Globus pallidus (tissue), 1 donor: ENCODE measurements around the gene CIB1.
"Not testable (repeated sequence)": the region's sequence is repeated elsewhere in the genome, so short reads cannot be mapped to it uniquely, and the experiment has no call there.

Experiments used
- DNase-seq: peaks from one replicate; pipeline ENCODE4 v3.0.0-alpha.2; 2015; ENCODE audit warnings: low spot score

Gene CIB1

DNA sequence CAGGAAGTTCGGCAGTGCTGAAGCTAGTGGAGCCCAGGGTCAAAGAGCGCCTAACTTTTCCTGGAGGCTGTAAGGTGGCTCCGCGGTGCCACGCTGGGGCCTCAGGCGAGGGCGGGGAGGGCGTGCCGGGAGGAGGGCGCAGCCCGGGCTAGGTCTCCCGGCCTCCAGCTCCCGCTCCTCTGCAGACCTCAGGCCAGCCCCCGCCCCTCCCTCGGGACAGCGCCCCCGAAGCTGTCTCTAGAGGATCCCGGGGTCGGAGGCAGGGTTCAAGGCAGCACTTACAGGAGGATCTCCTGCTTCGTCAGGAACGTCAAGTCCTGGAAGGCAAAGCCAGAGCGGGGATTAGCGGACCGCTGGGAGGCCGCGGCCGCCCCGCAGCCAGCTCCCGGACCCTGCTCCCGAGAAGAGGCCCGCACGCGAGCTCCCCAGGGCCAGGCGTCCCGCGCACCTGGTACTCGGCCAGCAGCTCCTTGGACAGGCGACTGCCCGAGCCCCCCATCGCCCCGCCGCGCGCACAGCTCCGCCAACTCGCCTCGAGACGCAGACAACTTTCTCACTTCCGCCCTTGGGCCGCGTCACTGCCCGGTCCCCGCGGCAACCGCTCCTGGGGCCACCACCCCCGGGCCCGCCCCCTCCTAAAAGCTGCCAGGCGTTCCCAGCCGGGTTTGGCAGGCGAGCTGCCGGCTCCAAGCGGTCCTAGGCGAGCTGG lies at the start of gene CIB1:
TSS of gene CIB1 (minus strand) at position 555 of the 709 bp plus-strand sequence. CDS start at position 499, 56 bp downstream.
- DNase-seq: peak; percentile 98

DNA sequence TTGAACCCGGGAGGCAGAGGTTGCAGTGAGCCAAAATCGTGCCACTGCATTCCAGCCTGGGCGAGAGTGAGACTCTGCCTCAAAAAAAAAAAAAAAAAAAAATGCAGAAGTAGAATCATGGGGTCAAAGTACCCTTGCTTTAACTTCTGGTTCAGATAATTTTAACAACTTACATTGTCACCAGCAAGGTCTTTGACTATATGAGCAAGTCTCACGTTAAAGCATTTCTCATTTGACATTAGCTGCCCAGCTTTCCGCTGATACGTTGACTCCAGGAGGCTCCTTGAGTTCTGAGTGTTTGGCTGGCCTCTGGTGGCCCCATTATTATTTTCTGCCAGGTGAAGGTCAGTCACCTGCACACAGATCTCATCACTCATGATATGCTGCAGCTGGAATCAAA lies 47.9 kb upstream of the CIB1 start:
- DNase-seq: not testable (repeated sequence)

DNA sequence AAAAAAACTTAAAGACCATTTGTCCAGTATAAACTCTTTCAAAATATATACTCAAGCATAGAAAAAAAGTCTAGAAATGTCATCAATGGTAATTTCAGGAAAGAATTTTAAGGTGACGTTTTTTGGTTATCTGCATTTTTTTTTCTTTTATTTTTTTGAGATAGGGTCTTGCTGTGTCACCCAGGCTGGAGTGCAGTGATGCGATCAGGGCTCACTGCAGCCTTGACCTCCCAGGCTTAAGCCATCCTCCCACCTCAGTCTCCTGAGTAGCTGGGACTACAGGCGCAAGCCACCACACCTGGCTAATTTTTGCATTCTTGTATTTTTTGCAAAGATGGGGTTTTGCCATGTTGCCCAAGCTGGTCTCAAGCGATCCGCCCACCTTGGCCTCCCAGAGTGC lies 47.0 kb upstream of the CIB1 start:
- DNase-seq: not testable (repeated sequence)

DNA sequence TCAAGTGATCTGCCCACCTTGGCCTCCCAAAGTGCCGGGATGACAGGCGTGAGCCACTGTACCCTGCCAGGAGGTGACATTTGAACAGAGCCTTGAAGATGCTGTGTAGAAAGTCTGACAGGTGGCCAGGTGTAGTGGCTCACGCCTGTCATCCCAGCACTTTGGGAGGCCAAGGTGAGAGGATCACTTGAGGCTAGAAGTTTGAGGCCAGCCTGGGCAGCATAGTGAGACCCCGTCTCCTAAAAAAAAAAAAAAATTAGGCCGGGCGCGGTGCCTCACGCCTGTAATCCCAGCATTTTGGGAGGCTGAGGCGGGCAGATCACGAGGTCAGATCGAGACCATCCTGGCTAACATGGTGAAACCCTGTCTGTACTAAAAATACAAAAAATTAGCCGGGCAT lies 44.7 kb upstream of the CIB1 start:
- DNase-seq: not testable (repeated sequence)

DNA sequence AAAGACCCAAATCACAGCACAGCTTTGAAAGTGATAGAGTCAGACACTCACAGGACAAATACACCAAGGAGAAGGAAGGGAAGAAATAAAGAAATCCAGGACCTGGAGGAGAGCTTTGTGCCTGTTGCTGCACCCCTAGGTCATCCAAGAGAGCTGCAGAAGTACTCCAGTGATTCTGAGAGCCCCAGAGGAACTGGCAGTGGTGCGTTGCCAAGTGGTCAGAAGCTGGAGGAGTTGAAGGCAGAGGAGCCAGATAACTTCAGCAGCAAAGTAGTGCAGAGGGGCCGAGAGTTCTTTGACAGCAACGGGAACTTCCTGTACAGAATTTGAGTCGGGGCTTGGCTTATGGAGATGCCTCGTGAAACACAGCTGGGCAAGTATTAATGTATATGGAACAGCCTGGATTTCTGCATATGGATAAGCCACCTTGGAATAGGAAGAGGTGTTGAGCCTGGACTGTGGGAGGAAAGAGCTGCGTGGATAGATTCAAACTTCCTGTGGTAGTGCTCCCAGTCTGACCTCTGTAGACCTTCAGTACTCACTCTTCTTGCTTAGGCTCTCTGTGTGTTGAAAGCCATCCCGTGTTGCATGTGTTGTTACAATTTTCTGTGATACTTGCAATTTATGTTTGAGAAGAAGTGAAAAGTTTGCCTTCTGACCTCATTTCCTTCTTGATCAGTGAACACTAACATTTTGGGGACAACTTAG lies 37.9 kb upstream of the CIB1 start:
- no peak for DNase-seq

DNA sequence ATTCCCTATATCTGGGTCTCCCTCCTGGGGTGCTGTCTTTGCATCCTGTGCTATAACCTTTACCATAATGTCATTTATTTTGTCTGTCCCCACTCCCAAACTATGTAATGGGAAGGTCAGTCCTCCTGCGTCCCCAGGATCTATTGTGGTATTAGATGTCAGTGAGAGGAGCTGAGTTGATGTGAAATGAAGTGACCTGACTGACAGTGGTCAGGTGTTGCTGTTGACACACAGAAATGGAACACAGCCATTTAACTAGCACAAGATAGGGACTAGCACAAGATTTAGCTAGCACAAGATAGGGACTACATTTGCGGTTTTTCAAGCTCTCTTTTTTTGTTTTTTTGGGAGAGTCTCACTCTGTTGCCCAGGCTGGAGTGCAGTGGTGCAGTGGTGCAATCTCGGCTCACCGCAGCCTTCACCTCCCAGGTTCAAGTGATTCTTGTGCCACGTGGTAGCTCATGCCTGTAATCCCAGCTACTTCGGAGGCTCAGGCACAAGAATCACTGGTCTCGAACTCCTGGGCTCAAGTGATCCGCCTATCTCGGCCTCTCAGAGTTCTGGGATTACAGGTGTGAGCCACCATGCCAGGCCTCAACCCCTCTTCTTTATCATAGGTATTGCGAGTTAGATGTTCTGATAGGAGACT lies 36.9 kb upstream of the CIB1 start:
- DNase-seq: no peak

DNA sequence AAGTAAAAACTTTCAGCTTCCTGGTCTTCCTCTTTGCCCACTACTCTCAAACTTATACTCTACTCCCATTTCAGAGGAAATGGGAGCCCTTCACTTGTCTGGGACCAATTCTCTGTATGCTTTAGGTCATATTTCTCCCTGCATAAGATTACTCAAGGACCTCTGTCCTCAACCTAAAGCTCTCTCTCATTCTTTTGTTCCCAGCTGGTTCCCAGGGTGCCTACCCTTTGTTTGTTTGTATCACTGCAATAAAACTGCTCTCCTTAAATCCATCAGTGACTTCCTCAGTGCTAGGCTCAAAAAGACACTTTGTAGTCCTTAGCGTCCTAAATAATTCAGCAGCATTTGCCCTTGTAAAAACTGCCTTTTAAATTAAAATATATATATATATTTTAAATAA lies 34.7 kb upstream of the CIB1 start:
- no peak for DNase-seq

DNA sequence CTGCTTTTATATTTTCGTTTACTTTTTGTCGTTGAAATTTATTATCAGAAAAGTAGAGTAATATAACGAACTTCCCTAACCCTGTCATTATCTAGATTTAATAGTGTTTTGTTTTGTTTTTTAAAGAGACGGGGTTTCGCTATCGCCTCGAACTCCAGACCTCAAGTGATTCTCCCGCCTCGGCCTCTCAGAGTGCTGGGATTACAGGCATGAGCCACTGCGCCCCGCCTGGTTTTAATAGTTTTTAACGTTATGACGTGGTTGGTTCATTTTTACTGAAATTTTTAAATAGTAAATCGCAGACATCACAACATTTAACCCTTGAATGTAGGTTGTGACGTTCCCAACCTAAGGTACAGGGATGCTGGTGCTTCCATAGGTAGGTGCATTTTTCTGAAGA lies 32.7 kb upstream of the CIB1 start:
- no peak for DNase-seq

DNA sequence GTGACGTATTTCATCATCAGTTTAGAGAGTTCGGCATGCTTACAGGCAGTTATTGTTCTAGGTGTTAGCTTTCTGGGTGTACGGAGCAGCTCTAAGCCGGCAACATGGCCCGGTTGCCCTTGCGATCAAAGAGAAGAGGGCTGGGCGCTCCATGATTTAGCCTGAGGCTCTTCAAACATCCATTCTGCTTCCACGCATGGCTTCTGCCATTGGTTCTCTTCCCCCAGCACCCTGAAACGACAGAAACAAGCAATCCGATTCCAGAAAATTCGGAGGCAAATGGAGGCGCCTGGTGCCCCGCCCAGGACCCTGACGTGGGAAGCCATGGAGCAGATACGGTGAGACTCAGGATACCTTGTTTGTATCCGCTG lies 32.3 kb upstream of the CIB1 start:
- no peak for DNase-seq

DNA sequence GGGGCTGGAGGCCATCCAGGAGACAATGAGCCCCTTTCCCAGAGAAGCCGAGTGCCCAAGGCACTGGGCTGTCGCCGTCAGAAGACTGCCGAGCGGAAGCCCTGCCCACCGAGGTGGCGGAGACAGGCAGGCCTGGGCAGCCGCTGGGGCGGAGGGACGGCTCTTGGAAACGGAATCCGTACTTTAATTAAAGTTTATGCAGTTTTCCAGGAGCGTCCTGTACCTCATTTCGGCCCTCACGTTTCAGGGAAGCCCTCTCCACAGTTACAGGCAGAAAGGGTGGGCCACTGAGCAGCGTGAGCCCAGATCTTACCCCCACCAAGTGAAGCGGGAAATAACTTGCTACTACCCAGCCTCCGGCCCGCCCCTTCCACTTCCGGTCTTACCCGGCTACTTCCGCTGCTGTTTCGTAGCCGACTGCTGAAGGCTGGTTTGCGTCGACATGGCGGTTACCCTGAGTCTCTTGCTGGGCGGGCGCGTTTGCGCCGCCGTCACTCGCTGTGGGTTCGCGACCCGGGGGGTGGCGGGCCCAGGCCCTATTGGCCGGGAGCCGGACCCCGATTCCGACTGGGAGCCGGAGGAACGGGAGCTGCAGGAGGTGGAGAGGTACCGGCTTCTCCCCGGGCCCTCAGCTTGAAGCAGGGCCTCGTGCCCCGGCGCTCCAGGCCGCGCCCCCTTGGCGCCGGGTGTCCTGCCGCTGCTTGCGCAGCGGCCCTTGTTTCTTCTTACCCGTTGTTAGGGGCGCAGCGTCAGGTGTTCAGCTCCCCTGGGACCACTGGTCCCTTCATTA lies 31.7 kb upstream of the CIB1 start, which contains the start of gene NGRN:
TSS of gene NGRN (plus strand) at position 402 of the 790 bp plus-strand sequence. CDS start at position 443, 41 bp downstream.
- DNase-seq: peak; percentile 96

DNA sequence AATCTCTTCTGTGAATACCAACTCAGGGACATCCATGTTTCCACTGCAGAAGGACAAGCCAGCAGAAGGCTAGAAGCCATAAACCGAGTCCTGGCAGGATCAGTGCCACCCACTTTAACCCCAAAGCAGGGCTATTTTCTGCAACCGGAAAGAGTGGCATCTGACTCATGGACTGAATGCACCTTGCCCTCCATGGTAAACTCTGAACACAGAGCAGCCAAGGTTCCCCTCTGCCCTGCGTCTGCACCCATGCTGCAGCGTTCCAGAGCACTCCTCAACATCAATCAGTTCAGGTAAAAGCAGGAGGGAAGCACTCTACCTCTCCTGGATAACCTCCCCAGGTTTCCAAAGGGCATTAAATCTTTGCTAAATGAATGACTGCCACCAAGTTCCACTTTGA lies 30.9 kb upstream of the CIB1 start:
- DNase-seq: no peak

DNA sequence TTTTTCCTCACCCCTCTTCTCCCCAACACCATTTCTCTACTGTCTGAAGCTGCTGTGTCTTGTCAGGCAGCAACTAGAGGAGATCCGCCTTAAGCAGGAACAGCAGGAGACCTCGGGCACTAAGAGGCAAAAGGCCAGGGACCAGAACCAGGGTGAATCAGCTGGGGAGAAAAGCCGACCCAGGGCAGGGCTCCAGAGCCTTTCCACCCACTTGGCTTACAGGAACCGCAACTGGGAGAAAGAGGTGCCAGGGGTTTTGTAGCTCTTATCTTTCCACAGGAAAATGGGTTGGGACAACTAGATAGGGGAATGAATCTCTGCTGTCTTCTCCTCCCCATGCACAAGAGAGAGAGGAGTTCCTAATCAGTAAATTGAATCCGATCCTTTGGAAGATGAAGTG lies 28.7 kb upstream of the CIB1 start:
- no peak for DNase-seq

DNA sequence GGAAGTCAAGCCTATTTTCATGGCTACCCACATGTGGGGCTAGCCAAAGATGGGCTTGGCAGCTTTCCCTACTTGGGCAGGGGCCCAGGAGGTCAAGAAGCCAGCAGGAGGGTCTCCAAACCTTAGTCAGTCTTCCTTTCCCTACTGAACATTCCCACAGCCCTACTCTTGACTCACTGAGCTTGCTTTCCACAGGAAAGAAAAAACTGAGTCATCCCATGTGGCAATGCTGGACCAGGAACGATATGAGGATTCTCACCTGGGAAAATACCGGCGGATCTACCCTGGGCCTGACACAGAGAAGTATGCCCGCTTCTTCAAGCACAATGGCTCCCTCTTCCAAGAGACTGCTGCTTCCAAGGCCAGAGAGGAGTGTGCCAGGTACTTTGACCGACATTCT lies 28.1 kb upstream of the CIB1 start:
- DNase-seq: no peak

DNA sequence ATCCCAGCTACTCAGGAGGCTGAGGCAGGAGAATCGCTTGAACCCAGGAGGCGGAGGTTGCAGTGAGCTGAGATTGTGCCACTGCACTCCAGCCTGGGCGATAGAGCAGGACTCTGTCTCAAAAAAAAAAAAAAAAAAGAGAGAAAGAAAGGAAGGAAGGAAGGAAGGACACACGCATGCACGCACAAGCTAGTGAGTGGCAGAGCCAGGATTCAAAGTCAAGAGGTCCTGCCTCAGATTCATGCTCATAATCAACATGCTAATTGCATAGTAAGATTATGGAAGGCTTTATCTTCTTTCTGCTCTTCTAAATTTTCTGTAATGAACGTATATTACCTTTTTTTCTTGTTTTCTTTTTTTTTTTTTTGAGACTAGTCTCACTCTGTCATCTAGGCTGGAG lies 27.0 kb upstream of the CIB1 start:
- DNase-seq: not testable (repeated sequence)

DNA sequence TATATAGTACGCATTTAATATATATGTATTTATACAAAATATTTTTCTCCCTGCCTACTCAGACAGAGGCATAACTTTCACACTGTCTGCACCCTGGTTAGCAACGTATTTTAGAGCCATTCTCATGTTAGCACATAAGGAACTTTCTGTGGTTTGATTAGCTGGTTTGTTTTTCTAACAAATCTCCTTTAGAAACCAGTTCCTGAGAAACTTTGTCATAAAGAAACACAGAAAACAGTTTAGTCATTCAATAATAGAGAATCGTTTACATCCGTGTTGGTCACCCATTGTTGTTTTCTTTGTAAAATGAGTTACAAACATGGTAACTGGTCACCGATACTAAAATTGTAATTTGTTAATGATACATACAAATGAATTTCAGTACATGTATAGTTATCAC lies 25.8 kb upstream of the CIB1 start:
- DNase-seq: no peak

DNA sequence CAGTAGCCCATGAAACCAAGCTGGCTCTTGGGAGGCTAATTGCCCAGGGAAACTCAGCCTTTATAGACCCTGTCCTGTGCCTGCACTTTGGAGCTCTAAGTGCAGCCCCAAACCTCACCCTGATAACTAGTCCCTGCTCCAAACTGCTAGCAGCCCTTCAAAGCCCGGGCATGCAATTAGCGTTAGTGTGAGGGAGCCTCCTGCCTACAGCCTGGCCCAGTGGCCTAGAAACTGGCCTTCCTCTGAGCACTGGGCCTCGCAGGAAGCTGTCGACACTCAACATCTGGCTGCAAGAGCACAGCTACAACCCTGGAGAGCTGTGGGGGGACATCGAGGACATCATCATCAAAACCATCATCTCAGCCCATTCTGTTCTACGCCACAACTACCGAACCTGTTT lies 24.0 kb upstream of the CIB1 start:
- no peak for DNase-seq

DNA sequence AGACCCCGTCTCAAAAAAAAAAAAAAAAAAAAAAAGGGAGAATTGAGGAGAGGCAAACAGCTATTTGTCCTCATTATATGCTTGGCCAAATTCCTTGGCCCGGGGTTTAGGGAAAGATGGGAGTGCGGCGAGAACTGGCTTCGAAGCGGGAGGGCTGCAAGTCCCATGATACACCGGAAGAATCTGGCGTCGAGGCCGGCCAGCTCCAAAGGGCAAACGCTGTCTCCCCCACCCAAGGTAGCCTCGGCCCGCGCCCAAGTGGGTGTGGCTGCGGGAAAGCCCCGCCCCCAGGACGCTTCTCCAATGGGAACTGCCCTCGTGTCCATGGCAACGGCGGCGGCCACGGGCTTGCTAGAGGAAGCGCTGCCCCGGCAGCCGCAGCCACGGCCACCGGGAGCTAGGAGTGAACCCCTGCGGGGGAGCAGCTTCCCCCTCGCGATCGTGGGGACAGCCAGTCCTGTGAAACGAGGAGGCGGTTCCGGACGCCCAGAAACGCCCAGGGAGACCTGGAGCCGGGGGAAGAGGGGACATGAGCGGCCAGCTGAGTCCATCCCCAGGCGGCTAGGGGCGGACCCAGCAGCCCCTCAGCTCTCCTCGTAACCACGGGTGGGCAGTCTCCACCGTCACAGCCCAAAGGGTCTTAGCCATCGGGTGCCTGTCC lies 15.6 kb upstream of the CIB1 start, which contains the start of gene TTLL13:
TSS of gene TTLL13 (plus strand) at position 354 of the 661 bp plus-strand sequence. CDS start 1,075 bp downstream, outside the sequence.
- DNase-seq: peak; percentile 76

DNA sequence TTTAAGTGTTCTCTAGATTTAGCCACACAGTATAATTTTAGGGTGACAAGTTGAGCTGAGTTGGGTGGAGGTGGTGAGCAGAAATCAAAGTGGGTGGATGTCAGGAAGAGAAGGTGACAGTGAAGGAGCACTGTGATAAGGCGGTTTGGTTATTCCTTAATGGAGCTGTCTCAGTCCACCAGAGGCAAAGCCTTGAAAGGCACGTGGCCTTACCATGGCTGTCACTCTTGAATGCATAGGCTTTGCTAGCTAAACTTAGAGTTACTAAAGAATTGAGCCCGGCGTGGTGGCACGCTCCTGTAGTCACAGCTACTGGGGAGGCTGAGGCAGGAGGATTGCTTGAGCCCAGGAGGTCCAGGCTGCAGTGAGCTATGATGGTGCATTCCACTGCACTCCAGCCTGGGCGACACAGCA lies 15.1 kb upstream of the CIB1 start:
- no peak for DNase-seq

DNA sequence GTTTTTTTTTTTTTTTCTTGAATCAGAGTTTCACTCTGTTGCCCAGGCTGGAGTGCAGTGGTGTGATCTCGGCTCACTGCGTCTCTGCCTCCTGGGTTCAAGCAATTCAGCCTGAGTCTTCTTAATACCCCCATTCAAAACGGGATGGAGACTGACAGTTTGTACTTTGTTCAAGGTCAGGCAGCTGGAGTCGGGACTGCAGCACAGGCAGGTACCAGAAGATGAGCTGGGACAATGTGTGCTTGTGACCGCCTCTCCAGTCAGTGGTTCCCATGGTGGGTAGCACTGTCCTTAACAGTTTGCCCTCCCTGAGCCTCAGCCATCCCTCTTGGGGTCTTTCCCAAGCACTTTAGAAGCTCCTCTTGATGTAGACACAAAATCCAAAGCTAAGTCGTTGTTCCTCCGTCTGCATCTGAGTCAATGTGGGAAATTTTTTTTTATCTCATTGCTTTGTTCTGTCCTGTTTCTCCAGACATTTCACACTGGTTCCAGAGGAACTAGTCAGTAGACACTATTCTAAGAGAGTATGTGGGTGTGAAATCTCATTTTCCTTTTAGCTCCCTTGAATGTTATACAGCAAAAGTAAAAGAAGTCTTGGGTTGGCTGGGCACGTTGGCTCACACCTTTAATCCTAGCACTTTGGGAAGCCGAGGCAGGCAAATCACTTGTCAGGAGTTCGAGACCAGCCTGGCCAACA lies 10.3 kb upstream of the CIB1 start:
- no peak for DNase-seq

DNA sequence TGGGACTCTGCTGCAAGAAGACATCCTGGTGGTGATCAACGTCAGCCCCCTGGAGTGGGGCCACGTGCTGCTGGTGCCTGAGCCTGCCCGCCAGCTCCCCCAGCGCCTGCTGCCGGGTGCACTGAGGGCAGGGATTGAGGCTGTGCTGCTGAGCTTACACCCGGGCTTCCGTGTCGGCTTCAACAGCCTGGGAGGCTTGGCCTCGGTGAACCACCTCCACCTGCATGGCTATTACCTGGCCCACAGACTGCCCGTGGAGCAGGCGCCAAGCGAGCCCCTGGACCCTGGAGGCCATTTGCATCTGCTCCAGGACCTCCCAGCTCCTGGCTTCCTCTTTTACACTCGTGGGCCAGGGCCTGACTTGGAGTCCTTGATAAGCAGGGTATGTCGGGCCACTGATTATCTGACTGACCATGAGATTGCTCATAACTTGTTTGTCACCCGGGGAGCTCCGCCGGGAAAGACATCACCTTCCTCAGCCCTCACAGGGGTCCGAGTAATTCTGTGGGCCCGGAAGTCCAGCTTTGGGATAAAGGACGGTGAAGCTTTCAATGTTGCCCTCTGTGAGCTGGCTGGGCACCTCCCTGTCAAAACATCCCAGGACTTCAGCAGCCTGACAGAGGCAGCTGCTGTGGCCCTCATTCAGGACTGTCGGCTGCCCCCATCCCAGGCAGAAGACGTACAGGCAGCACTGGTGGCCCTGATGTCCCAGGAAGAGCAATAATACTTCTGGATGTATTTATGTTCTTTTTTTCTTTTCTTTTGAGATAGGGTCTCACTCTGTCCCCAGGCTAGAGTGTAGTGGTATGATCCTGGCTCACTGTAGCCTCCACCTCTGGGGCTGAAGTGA lies 7.8 kb upstream of the CIB1 start:
- DNase-seq: no peak
